ENCODE results near the gene EIF4E3.

Gene EIF4E3

DNA sequence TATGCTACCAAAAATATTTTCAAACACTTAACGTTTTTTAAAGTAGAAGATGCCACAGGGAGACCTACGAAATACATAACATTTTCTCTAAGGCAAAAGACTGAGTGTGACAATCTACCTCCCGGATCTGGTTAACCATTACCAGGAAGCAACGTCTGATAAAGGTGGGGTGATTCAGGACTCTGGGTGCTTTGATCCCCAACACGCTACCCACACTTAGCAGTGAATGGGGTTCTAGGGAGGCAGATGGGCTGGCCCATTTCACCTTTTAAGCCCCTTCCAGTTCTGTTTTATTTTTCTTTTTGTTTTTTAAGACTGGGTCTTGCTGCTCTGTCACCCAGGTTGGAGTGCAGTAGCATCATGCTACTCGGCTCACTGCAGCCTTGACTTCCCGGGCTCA lies 39.5 kb downstream of the EIF4E3 start:
- DNase-seq: peak; percentile 13

DNA sequence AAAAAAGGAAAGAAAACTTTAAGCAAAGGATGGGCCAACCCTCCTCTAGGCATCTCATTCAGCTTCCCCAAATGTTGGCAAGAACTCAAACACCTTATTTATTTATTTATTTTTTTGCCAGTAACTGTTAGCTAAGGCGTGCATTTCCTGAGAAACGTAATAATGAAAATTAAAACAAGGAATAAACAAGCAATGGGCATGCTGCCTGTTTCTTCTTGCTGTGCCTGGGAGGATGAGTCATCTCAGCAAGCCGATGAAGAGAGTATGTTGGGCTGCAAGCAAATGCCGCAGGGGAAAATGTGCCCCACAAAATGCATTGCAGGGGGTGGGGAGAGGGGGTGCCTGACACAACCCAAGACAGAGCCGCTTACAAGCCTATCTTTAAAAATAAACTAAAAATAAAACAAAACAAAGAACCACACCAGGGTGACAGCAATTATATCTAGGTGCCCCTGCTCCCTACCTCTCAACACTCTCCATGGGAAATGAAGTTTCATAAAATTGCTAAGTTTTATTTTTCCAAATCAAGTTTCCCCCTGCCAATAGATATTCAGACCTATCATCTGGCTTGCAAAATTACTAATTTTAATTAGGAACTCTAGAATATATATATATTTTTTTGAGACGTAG lies 40.3 kb downstream of the EIF4E3 start:
- no peak for DNase-seq

DNA sequence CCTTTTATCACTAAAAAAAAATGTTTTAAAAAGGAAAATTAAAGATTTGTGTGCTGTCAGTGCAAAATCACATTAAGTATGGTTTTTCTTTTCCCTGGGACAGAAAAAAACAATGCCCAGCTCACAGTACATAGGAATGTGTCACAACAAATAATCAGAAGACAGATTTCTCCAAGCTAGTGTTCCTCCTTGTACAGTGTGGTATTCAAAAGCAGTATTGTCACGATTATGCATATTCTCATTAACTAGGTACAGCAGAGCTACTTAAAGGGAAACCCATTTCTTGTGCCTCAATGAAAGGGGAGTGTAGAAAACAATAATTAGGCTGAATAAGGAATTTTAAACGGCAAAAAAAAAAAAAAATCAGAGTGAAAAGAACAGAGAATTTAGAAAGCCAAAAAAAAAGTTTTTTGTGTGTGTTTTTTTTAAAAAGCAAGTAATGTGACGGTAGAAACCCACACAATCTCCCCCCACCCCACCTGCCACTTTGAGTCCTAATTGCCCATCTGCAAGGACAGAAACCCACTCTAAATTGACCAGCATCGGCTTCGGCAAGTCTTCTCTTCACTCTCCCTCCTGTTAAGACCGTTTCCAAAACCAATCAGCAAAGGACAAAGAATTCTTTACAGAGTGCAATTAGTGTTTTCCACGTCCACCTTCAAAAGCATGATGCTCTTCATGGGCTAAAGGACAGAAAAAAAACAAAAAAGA lies 41.0 kb downstream of the EIF4E3 start:
- DNase-seq: no peak

DNA sequence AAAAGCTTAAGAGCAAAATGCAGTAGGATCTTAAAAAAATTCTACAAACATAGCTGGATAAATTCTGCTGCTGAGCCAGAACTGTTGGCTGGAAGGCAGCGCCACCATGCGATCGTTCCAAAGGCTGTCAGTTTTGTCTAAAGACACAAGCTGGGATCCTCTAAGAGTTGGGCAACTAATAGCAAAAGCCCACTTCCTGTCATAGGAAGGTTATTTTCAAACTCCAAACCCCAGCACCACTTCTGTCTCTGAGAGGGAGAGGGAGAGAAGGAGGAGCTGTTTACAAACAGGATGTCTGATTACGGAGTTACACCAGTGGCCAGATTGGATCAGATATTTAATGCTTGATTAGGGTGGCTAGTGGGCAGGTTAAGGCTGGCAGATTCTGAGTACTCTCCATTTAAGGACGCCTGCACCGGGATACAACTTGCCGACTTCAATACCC lies 44.0 kb downstream of the EIF4E3 start:
- peak; percentile 44 for DNase-seq

DNA sequence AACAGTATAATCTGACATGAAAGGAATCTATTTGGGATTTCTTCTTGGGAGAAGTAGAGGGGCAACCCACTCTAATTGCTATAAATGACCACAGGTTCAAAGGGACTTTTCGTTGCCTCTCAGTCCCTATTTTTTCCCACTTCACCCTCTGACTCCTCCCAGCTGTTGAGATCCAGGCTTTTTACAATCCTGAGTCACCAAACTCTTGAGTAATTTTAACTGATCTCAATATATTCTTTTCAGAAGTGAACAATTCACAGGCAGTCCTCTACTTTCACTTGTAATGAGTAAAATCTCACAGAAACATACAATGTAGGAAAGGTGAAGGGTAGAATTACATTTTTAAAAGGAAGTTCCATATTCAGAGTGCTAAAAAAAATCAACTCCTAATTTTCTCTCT lies 44.6 kb downstream of the EIF4E3 start:
- no peak for DNase-seq

DNA sequence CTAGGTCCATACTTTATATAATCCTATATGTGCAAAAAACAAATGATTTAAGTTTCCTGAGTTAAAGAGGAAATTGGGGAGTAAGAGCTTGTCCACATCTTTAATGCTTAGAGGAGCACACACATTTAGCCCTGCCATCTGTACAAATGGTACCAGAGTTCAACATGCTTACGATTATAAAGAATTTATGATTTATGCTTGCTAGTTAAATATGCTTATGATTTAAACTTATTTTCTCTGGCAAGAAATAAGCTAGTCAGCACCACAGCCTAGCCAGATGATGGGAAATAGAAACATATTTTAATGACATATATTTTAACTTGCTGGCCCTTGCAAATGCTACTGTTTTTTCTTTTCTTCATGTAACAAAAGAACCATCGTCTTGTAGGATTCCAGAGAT lies 48.3 kb downstream of the EIF4E3 start:
- no peak for DNase-seq

DNA sequence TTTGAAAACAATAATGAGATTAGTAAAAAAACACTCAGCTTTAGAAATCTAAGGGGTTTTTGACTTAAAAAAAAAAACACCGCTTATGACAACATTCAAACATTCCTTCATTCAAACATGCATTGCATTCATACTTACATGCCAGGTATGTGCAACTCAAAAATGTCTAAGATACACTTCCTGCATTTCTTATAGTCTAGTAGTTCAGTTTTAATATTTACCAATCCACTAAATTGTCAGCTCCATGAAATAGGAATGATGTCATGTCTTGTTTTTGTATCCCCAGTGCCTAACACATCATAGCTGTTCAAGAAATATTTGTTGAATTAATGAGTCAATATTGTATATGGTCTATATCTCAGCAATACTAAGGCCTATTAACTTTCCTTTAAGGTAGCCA lies 51.7 kb downstream of the EIF4E3 start:
- no peak for DNase-seq

DNA sequence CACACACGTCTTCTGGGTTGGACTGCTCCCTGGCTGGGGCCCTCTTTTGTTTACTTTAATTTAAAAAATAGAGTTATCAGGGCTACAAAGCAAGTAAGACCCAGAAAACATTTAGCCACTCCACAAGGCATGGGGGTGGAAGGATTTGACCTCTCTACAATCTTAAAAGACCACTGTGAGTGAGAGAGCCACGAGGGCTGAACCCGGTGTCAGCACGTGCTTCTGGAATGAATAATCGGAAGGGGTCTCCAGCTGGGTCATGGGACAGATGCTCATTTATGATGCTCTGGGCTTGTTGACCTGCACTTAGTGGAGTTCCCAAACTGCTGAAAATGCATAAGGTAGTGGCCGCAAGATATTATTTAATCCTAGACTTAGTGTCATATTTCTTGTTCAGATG lies 52.4 kb downstream of the EIF4E3 start:
- DNase-seq: no peak

DNA sequence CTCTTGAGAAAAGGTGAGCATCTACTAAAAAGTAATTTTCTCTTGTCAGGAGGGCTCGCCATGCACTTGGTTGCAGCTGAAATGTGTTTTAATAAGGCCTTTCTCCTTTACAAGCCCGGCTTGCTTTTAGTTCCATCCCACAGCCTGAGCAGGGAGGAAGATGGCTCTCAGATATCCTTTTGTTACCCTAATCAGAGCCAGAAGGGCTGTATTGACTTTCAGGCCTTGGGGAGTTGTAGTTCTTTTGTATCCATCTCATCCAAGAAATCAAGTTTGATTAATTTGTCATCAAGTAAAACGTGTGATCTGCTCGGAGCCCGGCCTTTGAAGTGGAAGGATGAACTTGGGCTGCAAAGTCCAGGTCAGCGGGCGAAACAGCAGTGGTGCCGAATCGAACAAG lies 52.9 kb downstream of the EIF4E3 start:
- no peak for DNase-seq

DNA sequence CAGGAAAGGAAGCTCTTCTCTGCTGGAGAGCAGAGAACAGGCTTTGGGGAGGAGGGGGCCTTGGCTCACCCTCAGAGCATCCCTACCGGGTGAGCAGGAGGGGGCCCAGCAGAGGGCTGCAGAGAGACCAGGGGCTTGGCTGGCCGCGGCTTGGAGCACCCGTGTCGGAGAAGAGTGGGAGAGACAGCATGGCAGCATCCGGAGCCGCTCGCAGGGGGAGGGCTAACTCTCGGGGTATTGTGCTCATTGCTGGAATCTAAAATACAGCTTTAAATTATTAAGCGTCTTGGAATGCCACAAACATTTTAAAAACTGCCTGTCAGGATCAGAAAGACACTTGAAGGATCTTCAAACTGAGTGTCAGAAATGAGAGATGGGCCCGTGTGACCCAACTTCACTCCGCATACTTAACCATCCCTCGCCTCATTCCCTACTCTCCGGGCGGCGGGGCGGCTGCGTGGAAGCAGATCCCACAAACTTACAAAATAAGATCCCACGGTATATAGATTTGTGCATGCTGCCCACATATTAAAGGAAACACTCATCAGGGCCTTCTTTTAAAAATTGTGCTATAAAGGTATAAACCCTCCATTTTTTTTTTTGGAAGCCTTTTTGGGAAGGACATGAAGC lies 53.9 kb downstream of the EIF4E3 start:
- no peak for DNase-seq

DNA sequence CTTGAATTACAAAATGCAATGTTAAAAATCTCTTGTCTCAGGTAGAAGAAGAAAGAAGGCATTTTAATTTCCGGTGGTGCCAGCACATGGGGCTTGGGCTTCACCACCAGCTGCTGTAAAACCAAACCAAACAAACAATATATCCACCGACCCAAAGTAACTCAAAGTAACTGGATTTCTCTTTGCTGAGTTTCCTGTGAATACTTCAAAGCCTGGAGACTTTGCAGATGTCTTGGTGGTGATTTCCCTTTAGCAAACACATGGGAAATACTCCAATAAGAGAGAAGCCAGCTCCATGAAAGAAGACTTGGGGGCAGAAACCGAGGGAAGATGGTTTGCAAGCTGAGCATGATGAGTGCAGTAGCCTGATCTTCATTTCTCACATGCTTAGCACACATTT lies 62.6 kb downstream of the EIF4E3 start:
- no peak for DNase-seq

DNA sequence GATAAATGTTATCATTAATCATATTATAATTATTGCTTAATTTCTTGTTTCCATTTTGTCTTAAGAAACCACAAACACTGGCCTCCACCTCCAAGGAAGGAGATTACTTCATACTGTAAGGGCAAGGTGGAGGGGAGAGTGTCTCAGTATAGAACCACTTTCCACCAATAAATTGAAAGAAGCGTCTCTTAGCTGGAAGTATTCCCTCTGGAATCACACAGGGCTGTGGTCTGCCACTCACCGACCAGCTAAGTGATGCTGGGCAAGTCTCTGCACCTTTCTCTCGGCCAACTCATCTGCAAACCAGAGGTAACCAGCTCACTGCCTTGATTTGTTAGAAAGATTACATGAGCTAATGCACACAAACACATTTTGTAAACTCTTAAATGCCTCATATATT lies 63.1 kb downstream of the EIF4E3 start:
- DNase-seq: no peak

DNA sequence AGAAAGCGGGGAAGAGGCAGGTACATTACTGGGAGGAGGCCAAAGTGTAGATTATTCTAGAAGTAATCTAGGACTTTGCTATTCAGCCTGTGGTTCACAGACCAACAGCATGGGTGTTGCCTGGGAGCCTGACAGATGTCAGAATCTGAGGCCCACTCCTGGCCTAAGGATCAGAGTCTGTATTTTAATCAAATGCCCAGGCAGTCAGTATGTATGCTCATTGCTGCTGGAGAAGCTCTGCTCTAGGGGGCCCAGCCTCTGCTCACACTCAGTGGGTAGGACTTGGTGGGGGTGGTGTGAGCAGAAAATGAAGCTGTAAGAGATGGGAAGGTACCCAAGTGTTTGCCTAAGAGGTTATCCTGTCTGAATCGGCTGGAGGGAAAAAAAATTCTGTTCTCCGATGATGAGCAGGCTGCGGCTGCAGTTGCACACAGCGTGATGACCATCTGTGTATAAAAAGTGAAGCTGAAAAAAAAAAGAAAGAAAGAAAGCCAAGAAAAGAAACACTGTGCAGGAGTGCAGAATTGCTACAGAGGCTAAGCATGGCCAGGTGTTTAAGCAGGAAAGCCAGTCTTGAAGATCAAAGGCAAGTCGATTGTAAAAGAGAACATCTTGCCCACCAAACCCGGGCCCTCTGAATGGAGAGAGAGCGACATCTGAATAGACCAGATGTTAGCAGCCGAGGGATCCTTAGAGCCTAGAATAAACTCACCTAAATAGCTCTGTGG lies 65.2 kb downstream of the EIF4E3 start:
- DNase-seq: no peak

DNA sequence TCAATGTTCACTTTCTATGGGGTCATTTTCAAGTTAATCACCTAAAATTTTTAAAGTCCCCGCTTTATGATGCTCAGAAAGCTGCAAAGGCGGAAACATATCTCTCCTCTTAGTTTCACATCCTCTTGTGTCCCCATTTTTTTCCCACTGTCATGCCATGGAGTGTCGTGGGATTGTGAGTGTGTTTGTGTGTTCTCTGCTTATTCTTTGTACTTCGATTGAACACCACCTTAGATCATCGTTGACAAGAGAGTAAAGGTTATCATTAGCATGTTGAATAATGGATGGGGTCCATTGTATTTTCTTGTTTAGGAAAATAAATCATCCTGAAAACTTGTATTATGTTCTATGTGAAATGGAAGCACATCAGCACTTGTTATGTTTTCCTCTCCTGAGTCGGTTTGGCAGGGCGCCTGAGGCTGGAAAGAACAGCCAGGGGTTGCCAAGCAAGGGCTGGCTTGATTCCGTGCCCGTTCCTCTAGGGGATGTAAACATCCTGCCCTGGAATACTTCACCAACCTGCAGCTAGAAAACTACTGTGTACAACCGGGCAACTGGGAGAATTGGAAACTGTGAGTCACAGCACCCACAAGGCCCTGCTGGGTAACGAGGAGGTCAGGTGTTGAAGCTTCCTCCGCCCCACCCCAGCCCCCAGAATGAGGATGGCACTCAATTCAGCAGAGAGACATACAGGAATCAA lies 67.2 kb downstream of the EIF4E3 start:
- no peak for DNase-seq

DNA sequence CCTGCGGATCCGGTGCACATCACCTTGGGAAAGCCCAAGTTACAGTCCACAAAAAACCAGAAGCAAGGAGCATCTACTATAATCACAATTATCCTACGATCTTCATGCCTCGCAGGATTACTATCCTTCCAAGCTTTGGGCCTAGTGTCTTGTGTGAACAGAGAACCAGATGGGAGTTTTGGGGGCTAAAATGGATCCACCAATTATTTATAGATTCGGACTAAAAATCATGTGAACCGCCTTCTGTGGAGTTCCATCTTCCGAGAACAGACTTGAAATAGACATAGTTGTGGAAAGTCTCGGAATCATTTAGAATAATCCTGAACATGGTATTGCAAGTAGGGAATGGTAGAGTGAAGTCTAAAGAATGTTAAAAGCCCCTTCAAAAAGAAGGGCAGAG lies 70.1 kb downstream of the EIF4E3 start:
- DNase-seq: no peak

DNA sequence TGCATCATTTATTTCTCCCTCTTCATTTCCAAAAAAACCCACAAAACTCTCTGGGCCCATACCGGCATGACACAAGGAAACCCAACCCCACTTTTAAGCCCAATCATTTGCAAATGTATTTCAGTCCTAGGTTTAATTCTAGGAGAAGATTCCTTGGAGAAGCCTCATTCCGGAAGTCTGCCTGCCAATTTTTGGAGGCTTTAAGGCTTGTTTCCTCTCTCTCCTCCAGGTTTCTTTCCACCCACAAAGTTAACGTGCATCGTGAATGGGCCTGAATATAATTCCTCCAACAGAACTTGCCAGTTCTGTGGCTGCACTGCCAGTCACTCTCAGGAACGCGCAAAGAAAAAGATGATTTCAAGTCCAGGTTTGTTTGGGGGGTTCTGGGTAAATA lies 71.8 kb downstream of the EIF4E3 start:
- no peak for DNase-seq

DNA sequence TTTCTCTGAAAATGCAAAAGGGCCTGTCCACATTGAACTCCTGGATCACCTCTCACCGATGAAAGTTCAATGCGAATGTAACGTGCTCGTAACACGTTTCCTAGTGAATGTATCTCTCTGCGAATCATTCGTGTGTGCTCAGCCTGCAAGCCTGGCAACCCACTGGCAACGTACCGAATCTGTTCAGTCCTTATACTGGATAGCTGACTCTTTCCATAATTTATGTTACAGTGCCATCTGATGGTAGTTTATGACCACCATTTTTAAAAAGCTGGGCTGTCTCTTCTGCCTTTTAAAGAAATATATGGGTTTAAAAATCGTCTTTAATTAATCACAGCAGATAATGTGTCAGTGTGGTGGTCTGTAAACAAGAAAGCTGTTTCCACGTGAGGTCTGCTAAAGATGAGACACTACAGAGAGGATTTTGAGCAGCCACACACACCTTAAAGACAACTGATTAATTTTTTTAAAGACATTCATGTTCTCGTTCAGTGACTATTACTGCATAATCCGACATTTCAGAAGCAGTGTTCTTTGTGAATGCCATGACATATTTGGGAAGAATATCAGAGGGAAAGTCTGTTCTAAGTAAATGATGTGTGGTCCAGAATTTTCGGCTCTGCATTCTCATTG lies 72.3 kb downstream of the EIF4E3 start:
- DNase-seq: no peak

DNA sequence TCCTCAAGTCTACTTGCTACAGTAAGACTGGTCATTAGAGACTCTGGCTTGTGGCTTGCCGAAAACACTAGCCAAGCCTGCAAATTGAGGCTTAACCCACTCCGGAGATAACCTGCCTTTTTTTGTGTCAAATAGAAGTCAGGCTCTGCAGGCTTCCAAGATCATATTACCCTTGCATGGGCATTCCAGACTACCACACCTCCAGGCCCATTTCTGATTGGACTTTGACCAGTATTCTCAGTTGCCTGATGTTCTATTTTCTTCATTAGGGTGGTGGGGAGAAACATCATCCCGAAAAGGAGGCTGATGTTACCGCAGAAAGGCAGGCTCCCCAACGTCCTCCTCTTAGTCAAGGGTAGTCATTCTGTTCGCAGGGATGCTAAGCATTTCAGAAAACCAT lies 73.6 kb downstream of the EIF4E3 start:
- no peak for DNase-seq

DNA sequence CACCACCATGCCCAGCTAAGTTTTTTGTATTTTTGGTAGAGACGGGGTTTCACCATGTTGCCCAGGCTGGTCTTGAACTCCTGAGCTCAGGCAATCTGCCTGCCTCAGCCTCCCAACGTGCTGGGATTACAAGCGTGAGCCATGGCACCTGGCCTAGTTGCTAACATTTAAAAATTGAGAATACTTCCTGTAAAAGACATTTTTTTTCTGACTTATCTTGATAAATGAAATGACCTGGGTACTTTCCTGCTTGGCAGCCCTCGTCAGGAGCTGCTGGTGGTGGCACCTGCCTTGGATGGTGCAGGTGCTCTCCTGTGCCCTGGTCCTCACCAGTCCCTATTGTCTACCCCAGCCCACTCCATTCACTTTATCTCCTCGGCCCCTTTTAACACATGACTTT lies 74.8 kb downstream of the EIF4E3 start:
- no peak for DNase-seq

DNA sequence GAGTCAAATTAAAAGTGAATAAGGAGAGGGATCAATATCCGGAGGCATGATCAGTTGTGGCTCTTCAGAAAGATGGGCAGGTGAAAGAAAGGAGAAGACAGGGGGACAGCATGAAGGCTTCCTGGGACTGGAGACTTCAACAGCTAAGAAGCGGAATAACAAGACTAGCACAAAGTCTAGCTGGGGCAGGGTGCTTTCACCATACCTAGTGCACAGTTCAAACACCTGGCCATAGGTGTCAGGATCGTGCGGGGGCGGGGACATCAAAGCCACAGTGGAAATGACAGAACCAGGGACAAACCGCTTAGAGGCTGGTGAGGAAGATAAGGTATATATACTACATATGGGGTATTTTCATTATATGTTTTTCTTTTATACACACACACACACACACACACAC lies 75.4 kb downstream of the EIF4E3 start:
- no peak for DNase-seq

DNA sequence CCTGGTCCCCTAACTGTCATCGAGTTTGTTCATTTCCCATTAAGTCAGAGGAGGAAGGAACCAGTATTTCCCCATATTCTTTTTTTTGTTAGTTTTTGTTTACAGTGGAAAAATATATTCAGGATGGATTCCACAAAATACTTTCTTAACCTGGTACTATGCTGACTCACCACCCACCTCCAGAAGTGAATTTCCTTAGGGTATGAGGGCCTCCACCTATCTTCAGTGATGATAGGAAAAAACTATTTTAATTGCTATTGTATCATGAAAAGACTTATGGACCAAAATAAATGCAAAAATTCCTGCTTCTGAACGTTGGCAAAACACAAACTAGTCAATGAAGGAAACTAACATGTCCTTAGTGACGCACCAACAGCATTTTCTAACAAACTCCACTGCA lies 77.5 kb downstream of the EIF4E3 start:
- no peak for DNase-seq

DNA sequence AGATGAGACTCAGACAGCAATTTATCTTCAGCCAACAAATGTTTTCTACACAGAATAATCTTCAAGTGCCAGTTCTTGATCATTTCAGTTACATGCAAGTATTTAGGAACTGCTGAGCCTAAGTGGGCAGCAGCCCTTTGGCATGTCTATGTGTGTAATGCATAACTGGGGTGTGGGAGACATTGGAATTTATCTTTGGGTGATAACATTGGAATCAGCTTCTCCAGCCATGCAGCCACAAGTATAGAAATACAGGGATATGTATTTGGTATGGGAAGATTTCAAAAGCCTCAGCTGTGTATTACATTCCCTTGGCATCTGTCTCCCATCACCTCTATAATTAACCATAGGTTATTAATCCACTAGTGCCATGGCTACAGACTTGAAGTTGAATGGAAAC lies 78.2 kb downstream of the EIF4E3 start:
- DNase-seq: no peak

DNA sequence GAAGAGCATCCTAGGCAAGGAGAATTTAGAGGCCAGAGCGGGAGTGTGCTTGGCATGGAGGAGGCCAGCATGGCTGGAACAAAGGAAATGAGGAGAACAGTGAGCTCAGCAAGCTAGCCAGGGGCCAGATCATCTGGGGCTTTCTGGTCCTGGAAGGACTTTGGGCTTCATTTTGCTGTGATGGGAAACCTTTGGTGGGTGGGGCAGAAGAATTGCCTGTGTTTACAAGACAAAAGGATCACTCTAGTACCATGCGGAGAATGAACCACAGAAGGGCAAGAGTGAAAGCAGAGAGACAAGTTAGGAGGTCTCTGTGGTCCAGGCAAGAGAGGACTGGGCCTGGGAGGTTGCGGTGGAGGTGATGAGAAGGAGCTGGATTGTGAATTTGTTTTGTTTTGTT lies 80.1 kb downstream of the EIF4E3 start:
- no peak for DNase-seq

Measured in CD4-positive, alpha-beta T cell treated with Interleukin-6 for 4 hours (primary cell).